NCI-H526 treated with DMSO at 0.1 percent for 48 hours (cell line): ENCODE results near the gene TIMM21.

ENCODE experiments used
- DNase-seq: peaks from one replicate; lab custom pipeline; 2025; lab: John Stamatoyannopoulos, UW

Gene TIMM21, protein sequence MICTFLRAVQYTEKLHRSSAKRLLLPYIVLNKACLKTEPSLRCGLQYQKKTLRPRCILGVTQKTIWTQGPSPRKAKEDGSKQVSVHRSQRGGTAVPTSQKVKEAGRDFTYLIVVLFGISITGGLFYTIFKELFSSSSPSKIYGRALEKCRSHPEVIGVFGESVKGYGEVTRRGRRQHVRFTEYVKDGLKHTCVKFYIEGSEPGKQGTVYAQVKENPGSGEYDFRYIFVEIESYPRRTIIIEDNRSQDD

DNA sequence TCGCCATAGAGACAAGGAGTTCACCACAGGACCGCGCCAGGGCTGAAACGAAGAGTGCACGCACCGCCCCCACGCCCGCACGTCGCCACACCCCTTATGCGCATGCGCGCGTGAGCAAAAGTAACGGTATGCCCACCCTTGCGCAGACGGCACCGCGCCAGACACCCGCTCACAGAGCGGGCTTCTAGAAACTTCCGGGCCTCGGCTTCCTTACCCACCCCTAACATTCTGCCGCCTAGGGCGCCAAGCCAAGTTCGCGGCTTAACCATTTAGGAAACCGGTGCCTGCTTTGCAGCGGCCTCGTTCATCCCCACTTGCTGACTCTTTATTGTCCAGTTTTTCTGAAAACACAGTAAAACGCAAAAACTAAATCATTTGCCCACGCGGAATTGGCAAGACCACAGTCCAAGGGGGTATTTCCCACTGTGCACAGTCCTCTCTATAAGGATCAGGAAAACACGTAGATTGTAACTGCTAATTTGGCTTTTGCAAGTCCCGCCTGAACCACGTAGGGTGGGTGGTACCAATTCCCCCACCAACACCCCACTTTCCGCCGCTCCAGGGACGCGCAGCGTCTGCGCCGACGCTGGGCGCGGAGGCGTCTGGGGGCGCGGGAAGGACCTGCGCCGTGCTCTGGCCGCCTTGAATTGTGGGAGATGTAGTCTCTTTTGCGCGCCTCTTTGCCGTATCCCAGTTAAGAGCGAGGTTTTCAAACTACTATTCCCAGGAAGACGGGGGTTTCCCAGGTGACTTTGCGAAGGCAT lies at the start of gene TIMM21, which contains the start of gene FBXO15:
TIMM21 (plus strand) TSS at position 745 of the 764 bp plus-strand sequence. CDS start 286 bp downstream, outside the sequence.
FBXO15 (minus strand) TSS at position 56 of the 764 bp plus-strand sequence; CDS start at position 7, 49 bp downstream.
- DNase-seq: peak; percentile 95

DNA sequence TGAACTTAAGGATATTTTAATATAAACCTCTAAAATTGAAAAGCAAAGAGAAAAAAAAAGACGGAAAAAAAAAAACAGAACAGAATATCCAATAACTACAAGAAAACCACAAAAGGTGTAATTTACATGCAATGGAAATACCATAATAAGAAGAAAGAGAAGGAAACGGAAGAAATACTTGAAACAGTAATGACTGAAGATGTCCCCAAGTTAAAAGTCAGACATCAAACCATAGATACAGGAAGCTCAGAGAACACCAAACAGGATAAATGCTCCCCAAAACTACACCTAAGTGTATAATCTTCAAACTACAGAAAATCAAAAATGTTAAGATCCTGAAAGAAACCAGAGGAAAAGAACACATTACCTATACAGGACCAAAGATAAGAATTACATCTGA lies 39.9 kb upstream of the TIMM21 start:
- DNase-seq: no peak

DNA sequence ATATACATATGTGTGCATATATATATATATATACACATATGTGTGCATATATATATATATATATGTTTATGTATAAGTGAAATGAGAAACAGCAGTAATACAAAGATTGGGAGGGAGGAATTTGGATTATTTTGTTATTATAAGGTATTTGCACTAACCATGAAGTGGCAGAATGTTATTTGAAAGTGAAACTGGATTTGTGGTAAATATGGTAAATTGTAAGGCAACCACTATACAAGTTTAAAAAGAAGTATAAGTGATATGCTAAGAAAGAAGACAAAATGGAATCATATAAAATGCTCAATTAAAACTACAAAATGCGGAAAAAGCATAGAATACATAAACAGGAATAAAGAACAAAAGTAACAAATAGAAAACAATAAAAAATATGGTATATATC lies 38.2 kb upstream of the TIMM21 start:
- no peak for DNase-seq

DNA sequence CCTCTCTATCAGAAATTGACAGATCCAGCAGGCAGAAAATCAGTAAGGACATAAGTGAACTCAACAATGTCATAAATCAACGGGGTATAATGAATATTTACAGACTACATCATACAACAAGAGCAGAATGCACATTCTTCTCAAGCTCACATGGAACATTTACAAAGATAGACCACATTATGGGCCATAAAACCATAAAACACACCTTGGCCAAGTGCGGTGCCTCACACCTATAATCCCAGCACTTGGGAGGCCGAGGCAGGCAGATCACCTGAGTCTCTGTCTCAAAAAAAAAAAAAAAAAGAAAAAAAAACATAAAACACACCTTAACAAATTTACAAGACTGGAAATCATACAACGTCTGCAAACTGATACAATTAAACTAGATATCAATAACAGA lies 37.3 kb upstream of the TIMM21 start:
- DNase-seq: no peak

DNA sequence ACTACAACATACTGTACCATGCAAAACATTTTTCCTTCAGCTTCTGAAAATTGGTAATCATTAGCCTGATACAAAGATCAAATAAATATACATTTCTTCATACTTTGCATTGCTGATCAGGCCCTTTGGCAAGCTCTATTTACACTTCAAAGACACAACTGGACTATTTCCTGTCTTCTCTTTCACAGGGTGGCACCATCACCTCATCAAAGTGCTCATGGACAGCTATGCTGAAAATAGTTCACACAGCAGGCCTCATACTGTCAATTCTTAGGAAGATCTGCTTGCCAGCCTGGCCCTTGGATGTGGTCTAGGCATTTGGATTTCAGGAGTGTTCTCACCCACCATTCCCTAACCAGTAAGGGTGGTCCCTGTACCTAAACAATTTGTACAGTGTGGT lies 34.6 kb upstream of the TIMM21 start:
- no peak for DNase-seq

DNA sequence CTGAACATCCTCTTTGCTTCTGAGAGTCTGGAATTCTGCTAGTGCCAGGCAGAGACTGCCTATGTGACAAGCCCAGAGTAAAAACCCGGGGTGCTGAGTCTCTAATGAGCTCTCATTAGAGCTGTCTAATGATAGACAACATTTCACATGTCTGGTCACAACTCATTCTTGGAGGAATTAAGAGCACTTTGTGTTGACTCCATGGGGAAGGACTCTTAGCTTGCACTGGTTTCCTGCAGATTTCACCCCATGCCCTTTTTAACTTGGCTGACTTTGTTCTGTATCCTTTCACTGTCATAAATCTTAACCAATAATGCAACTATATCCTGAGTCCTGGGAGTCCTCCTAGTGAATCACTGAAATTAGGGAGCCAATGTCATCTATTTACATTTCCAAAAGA lies 34.2 kb upstream of the TIMM21 start:
- DNase-seq: no peak

DNA sequence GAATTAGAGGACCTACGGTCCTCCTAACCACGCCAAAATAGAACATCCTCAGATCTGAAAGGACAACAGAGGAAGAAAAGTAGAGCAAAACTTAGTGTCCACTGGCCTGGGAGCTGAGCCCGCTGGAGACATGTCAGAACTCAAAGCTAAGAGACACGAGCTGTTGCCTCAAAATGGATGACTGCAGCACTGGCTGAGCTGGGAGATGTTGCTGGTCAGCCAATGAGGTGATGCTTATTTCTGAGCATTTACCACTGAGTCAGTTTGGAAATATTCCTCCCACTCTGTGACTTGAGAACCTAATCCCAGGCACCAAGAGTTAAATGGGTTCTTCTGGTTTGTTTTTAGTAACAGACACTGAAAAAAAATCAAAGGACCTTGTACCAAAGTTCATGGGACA lies 33.3 kb upstream of the TIMM21 start:
- DNase-seq: no peak

DNA sequence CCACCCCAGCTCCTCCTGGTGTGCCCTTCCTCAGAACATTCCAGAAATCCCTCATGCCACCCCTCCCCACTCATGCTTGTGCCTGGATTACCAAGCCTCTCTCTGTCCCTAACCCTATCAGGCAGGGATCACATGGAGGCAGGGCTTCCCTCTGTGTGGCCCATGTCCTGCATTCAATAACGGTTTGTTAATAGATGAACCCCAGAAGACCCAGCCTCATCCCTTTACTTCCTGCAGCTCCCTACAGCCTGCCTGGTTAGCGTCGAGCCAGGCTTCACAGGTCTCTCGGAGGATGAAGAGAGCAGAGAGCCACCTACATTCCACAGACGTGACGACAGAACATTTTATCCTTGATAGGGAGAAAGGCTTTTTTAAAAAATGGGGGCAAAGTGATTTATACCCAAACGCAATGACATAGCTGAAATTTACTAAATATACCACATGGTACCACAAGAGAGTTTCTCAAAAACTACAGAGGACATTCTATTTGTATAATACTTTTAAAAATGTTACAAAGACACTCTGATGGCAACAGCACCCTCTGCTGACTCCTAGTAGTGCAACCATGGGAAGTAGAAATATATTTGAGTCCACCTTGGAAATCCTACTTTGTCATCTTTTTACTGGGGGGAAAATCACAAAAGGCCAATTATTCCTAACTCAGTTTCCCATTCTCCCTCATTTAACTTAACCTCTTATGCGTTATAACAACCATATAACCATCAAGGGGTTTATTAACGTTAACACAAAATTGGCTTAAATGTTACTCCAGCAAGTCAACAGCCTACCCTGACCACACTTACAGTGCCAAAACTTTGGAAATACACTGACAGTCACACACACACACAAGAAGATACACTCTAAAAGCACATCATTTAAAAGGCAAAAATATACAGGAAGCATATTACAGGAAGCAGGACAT lies 31.4 kb upstream of the TIMM21 start:
- peak; percentile 1 for DNase-seq

DNA sequence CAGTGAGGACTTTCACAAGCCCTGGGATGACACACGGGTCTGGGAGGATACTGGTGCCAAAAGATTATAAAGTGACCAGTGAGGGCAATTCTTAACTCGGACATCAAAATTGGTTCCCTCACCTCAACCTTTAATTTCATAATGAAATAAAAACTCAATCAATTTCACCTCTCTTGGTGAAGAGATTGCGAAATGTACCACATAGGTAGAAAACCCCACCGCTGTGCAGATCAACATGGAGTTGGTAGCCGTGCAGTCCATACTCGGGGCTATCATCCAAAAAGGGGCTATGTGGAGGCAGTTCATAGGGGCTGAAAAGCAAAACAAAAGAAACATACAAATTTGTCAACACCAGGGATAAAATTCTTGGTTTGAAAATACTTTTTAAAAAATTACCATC lies 25.1 kb upstream of the TIMM21 start:
- no peak for DNase-seq

DNA sequence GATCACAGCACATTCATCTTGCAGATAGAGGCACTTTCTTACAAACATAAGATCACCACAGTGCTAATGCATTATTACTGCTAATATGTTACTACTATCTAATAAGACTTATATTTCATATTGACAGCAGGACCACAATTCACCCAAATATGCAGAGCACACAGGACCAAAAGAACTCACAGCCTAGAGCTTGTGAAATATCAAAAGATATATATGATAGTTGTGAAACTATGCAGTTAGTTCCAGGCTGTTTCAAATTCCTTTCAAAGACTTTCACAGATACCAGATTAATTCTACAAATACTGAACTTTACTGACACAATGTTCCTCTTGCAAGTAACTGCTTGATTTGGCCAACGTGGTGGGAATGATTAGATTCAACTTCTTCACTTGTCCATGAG lies 23.7 kb upstream of the TIMM21 start:
- DNase-seq: no peak

DNA sequence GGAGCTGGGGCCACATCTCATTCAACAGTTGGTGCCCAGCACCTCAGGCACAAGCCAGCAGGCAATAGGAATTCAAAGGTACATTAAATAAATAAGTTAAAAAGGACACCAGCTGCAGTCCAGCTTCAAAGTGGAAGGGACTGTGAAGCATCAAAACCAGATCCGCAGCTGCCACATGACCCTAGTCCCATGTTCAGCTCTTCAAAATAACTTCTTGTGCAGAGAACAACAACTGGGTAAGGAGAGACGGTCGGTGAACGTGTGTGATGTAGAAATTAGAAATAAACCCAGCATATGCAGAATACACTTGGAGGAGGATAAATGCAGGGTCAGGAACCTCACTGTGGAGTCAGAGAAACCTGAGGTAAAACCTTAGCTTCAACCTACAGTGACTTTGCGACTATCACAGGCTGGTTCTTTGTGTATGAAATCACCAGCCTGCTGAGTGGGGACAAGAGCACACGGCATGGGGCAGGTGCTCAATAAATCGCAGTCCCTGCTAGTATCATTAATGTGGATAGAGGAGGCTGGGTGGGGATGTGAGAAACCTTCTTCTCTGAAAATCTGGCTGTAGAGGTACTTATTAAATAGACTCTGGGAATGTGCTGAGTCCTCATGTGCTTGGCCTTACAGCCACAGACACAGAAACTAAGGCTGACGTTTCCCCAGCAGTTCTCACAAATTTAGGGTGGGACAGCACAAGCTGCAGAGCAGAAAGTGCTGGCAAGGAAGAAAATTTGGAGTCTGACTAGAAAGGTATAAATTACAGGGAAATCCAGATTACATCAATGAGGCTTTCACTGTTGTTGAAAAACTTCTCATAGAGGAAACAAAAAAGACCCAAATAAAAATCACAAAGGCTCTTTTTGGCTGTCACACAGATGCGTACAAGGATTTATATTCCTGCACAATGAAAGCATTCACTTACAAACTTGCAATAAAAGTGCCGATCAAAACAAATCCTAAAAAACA lies 21.4 kb upstream of the TIMM21 start:
- DNase-seq: no peak

DNA sequence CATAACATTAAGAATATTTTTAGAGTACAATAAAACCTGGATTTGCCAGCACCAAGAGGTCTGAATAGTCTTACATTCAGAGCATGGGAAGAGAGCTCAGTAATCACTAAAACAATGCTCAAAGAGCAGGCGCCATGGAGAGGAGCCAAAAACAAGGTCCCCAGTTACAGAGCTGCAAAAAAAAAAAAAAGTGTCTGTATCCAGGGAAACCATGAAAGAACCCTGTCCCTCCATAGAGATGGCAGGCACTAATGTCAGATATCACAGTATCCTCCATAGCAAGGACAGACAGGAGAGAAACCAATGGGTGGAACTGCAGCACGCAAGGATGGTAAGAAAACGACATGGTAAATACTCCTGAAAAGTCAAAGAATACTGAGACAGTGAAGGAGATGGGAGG lies 20.2 kb upstream of the TIMM21 start:
- no peak for DNase-seq

DNA sequence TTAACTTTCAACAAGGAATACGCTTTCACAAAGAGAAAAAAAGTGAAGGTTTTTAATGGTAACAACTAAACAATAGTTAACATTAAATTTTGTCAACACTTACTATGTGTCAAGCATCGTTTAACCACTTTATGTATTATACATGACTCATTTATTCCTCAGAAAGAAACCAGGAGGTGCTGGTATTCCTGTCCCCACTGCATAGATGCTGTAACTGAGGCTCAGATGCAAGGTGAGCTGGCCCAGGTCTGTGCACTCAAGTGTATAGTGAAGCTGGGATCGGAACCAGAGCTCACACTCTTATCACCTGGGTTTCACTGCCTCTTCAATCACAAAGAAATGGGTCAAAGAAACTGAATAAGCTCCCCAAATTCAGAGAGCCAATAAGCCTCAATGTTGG lies 17.2 kb upstream of the TIMM21 start:
- DNase-seq: no peak

DNA sequence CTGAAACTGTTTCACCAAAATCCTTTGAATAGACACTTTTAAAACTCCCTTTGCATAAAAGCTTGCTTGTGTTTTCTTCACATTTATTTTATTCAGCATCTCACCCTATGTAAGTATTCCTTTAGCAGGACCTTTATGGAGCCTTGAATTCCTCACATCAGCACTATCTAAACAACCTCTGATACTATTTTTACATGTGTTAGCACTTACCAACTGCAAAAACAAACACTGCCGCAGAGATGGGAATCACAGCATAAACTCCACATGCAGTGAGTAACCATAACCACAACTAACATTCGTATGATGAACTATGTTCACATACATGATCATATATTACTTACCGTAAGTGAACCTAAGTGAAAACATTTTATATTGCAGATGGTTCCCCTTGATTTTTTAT lies 16.1 kb upstream of the TIMM21 start:
- no peak for DNase-seq

DNA sequence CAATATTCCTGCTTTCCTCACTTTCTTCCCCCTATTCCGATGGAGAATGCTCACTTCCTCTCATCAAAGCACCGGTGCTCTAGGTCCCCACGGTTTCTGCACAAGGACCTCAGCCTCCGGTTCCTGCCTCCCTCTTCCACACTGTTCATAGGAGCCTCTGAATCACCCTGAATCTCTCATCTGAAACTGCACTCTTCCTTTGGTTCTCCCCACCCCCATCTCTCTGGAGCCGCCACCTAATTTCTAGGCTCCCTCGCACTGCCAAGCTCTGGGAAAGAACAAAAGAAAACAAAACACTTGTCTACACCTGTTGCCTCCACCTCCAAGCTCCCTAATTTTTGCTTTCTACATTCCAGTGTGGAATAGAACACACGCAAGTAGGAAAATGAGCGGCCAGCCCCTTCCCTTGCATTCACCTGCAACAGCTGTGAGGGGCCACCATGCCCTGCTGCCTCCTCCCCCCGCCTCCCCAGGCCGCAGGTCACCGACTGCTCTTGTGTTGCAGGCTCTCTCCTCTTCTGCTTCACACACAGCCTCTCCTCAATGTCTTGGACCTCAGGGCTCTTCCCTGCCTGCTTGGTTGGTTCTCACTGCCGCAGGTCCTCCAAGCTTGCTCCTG lies 10.3 kb upstream of the TIMM21 start:
- no peak for DNase-seq

DNA sequence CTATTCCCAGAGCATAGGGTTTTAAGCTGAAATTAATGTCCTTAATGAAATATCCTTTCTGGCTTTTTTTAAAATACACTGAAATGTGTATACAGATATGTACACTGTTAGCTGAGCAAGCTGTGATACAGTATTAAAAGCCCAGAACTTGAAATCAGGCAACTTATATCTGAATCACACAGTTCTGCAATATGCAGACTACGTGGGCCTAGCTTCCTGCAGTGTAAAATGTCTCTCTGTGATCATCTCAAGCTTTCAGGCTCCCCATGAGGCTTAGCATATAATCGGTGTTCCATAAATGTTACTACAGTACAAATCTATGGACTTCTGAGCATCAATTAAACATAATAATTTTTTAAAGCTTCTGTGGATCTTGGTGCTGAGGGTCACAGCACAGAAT lies 8.9 kb upstream of the TIMM21 start:
- DNase-seq: no peak

DNA sequence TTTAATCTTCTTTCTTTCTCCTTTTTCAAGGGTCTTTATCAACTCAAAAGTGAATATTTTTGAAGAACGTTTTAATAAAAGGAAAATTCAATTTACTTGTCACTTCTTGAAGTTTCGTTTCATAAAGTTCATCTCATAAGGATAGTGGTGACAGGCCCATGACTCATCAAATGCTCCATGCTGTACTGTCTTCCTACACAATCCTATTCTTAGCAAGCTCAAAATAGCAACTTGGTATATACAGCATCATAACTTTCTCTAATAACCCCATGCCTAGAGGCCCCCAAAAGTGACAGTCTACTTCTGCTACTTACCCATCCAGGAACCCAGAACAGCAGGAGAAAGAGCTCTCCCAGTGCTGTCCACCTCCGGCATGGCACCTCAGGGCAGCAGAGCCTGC lies 8.4 kb upstream of the TIMM21 start:
- no peak for DNase-seq

DNA sequence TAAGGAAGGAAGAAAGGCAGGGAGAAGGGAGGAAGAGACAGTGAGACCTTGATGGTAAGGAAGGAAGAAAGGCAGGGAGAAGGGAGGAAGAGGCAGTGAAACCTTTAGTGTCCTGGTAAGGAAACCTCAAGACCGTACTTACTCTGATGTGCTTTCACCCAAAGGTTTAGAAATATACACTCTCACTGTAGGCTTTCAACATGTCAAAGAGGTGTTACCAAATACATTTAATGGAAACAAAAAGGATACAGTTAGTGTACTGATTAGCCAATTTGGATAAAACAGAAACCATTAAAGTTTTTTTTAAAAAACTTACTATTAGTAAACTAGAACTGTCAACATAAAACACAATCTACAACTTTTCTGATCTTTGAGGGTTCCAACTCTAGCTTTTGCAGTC lies 7.7 kb upstream of the TIMM21 start:
- no peak for DNase-seq

DNA sequence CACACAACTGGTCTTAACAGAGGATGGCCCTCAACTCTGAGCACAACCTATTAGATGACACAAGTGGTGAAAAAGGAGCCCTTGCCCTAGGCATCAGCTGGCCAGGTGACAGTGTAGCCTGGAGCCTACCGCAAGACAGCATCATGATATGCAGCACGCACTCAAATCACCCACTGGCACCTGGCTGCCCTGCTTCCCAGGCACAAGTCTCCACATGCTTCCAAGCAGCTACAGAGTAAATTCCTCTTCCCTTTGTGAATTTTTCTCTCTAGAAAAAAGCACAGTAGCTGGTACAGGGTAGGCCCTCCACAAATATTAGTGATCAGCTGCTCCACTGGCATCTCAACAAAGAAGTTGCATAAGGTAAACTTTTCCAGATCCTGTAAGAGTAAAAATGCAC lies 6.7 kb upstream of the TIMM21 start:
- no peak for DNase-seq

DNA sequence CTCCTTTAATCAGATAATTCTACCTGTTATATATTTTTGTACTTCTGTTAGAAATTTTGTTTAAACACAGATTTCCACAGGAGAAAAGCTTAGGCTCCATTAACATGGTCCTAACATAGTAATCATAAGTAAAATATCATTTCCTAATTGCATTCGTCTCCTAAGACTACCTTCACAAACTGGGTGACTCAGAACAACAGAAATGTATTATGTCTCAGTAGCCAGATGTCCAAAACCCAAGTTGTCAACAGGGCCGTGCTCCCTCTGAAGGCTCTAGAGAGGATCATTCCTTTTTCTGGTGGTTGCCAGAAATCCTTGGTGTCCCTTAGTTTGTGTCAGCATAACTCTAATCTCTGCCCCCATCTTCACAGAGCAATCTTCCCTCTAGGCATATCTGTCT lies 6.1 kb upstream of the TIMM21 start:
- no peak for DNase-seq

DNA sequence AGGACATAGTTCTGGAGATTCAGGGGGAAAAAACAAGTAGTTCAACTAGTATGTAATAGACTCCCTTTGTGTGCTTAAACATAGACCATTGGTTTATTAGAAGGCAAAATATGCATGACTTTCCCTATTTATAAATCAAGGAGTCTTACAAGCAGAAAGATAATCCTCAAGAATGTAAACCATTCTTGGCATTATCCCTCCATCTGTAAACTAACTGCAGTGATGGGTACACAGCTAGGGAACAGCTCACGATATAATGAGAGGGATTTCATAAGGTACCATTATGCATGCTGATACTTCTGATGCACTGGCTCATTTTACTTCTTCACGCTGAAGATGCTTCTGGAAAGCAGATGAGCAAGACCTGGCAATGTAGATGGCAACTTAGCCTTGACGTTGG lies 1.6 kb upstream of the TIMM21 start:
- DNase-seq: no peak
